Measurements from ENCODE around the gene PAEP. TPM values are rescaled to one million over a fixed set of nuclear protein-coding genes. Genes with fewer than 3 reads are reported as not detected.

PAEP gene
- total and polyA plus RNA-seq, 4 donors, result 0.37 to 3.0 (median 0.98) TPM; not detected in 1

DNA sequence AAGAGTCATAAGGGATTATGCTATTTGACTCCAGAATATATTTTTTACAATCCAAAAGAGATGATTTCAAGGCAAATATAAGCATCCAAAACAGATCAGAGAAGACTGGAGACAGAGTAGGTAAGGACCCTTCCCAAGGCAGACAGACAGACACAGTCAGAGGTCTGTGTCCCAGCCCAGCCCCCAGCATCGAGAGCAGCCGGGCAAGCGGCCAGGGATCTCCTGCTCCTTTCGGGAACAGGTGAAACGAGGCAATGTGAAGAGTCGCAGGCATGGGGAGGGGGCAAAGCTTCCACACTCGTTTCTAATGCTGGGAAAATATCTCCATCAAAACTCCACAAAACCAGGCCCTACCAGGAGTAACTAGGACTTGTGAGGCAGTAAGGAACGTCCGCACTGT, 5.8 kb downstream of the PAEP start:
- Histone ChIP-seq H3K27me3 (ENCODE audit: control insufficient read depth in 3 of 3, insufficient read depth in 3 of 3, low read length in 2 of 3) (no peaks in the 10 kb centered on the region), H3K27ac (ENCODE audit: low read depth in 1 of 2, low read length in 1 of 2) (no peak overlapping the region), H3K4me1 (ENCODE audit: control insufficient read depth in 5 of 5, insufficient read depth in 5 of 5, low read length in 5 of 5) (no peaks in the 10 kb centered on the region), H3K4me3 (no peak overlapping the region), H3K9me3 (ENCODE audit: control insufficient read depth in 4 of 4, insufficient read depth in 3 of 4, low read length in 3 of 4) (peaks cover 0 to 4% (median 3%) of the 10 kb centered on the region in 4 donors), H3K36me3 (ENCODE audit: control insufficient read depth in 4 of 4, insufficient read depth in 4 of 4, low read length in 4 of 4) (no peaks in the 10 kb centered on the region), H3K9ac (ENCODE audit: insufficient read depth in 1 of 2, low read length in 2 of 2) (no peak overlapping the region)
- 57 to 66% methylated on average over 9 of the region's 9 CpGs for WGBS, 2 donors
- TF ChIP-seq, protein P1, sequence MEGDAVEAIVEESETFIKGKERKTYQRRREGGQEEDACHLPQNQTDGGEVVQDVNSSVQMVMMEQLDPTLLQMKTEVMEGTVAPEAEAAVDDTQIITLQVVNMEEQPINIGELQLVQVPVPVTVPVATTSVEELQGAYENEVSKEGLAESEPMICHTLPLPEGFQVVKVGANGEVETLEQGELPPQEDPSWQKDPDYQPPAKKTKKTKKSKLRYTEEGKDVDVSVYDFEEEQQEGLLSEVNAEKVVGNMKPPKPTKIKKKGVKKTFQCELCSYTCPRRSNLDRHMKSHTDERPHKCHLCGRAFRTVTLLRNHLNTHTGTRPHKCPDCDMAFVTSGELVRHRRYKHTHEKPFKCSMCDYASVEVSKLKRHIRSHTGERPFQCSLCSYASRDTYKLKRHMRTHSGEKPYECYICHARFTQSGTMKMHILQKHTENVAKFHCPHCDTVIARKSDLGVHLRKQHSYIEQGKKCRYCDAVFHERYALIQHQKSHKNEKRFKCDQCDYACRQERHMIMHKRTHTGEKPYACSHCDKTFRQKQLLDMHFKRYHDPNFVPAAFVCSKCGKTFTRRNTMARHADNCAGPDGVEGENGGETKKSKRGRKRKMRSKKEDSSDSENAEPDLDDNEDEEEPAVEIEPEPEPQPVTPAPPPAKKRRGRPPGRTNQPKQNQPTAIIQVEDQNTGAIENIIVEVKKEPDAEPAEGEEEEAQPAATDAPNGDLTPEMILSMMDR (IDR thresholded peaks at IDR 0.05; ENCODE audit: control extremely low read depth, extremely low read depth), result no peak
- DNase-seq (no peak), ATAC-seq (ENCODE audit: insufficient read depth, low FRiP score) (no peak)

DNA sequence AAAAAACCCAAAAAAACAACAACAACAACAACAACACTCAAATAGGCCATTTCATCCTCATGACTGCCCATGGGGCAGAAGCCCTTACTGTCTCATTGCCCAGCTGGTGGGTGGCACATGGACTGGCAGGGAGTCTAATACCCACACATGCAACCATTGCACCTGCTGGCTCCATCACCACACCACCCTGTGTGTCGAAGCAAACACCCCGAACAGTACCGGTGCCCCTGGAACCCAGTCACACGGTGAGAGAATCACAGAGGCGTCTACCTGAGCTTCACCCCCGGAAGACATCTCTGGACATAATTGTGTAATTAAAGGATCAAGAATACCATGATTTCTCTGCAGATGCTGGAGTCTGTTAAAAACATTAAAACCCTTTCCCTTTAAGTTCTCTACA, 6.5 kb downstream of the PAEP start:
- Histone ChIP-seq H3K9me3 (ENCODE audit: control insufficient read depth in 4 of 4, insufficient read depth in 3 of 4, low read length in 3 of 4) (peaks cover 0 to 4% (median 3%) of the 10 kb centered on the region in 4 donors), H3K36me3 (ENCODE audit: control insufficient read depth in 4 of 4, insufficient read depth in 4 of 4, low read length in 4 of 4) (no peaks in the 10 kb centered on the region), H3K4me3 (no peak overlapping the region), H3K9ac (ENCODE audit: insufficient read depth in 1 of 2, low read length in 2 of 2) (no peak overlapping the region), H3K27ac (ENCODE audit: low read depth in 1 of 2, low read length in 1 of 2) (no peak overlapping the region), H3K27me3 (ENCODE audit: control insufficient read depth in 3 of 3, insufficient read depth in 3 of 3, low read length in 2 of 3) (no peaks in the 10 kb centered on the region), H3K4me1 (ENCODE audit: control insufficient read depth in 5 of 5, insufficient read depth in 5 of 5, low read length in 5 of 5) (no peaks in the 10 kb centered on the region)
- DNase-seq (no peak), ATAC-seq (ENCODE audit: insufficient read depth, low FRiP score) (no peak)
- TF ChIP-seq, protein P1 (IDR thresholded peaks at IDR 0.05; ENCODE audit: control extremely low read depth, extremely low read depth), result no peak
- WGBS, 2 donors, result 90 to 96% methylated on average over 6 of the region's 6 CpGs

DNA sequence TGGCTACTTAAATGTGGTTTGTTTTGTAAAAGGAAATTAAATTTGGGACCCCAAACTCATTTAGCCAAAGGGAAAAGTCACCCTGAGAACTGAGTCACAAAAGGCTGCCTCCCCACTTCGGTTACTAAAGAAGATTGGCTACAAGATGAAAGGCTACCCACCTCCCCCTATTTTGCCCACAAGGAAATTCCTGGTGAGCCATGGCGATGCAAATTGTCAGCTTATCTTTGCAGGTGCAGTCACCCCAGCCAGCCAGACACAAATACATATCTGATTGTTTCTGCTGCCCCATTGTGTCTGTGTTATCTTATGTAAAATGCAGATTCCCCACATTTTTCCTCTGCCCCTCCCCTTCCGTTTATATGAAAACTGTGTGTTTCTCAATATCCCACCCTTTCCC, 8.9 kb downstream of the PAEP start:
- no peak overlapping the region for H3K9ac ChIP-seq (ENCODE audit: insufficient read depth in 1 of 2, low read length in 2 of 2)
- H3K4me3 ChIP-seq, result no peak overlapping the region
- H3K27ac ChIP-seq (ENCODE audit: low read depth in 1 of 2, low read length in 1 of 2), result no peak overlapping the region
- DNase-seq, result no peak
- TF ChIP-seq, protein P1 (IDR thresholded peaks at IDR 0.05; ENCODE audit: control extremely low read depth, extremely low read depth), result no peak
- no peaks in the 10 kb centered on the region for H3K4me1 ChIP-seq (ENCODE audit: control insufficient read depth in 5 of 5, insufficient read depth in 5 of 5, low read length in 5 of 5)
- ATAC-seq (ENCODE audit: insufficient read depth, low FRiP score), result no peak
- WGBS, 2 donors, result 39 to 47% methylated on average over 3 of the region's 3 CpGs
- H3K9me3 ChIP-seq (ENCODE audit: control insufficient read depth in 4 of 4, insufficient read depth in 3 of 4, low read length in 3 of 4), result peaks cover 0 to 5% (median 3%) of the 10 kb centered on the region in 4 donors
- H3K27me3 ChIP-seq (ENCODE audit: control insufficient read depth in 3 of 3, insufficient read depth in 3 of 3, low read length in 2 of 3), result no peaks in the 10 kb centered on the region
- H3K36me3 ChIP-seq (ENCODE audit: control insufficient read depth in 4 of 4, insufficient read depth in 4 of 4, low read length in 4 of 4), result no peaks in the 10 kb centered on the region

DNA sequence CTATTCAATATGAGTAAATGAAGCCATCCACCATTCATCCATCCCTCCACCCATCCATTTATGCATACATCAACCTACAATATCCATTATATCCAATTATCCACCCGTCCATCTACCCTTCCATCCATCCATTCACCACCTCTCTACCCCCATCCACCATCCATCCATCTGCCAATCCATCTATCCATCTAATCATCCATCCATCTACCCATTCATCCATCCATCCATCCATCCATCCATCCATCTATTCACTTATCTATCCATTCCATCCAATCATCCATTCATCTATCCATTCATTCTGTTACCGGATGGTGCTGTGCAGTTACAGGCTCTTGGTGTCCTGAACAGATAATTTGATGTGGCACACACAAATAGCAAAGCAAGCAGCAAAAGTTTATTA, 10.7 kb downstream of the PAEP start:
- Histone ChIP-seq H3K9ac (ENCODE audit: insufficient read depth in 1 of 2, low read length in 2 of 2) (no peak overlapping the region), H3K4me3 (no peak overlapping the region), H3K9me3 (ENCODE audit: control insufficient read depth in 4 of 4, insufficient read depth in 3 of 4, low read length in 3 of 4) (peaks cover 0 to 8% (median 3%) of the 10 kb centered on the region in 4 donors), H3K4me1 (ENCODE audit: control insufficient read depth in 5 of 5, insufficient read depth in 5 of 5, low read length in 5 of 5) (no peaks in the 10 kb centered on the region), H3K36me3 (ENCODE audit: control insufficient read depth in 4 of 4, insufficient read depth in 4 of 4, low read length in 4 of 4) (no peaks in the 10 kb centered on the region), H3K27me3 (ENCODE audit: control insufficient read depth in 3 of 3, insufficient read depth in 3 of 3, low read length in 2 of 3) (no peaks in the 10 kb centered on the region), H3K27ac (ENCODE audit: low read depth in 1 of 2, low read length in 1 of 2) (no peak overlapping the region)
- no peak for DNase-seq
- 85 to 91% methylated on average over 2 of the region's 2 CpGs for WGBS, 2 donors
- TF ChIP-seq, protein P1 (IDR thresholded peaks at IDR 0.05; ENCODE audit: control extremely low read depth, extremely low read depth), result no peak
- ATAC-seq (ENCODE audit: insufficient read depth, low FRiP score), result no peak
